Sigmoid colon (tissue), 7 donors: ENCODE results near the gene A3GALT2. TPM values are rescaled to one million over a fixed set of nuclear protein-coding genes. Genes with fewer than 3 reads are reported as not detected.

Experiments used
- DNase-seq: peaks from one replicate; pipeline ENCODE4 v3.0.0-alpha.2; 2019
- H3K27ac ChIP-seq, 4 donors: fragments of 200-600 bp; sonication (generic); one replicate each; pipeline ENCODE4 v1.5.1; 2016 to 2019; ENCODE audit warnings: mild to moderate bottlenecking in 1 of 4
- H3K27me3 ChIP-seq, 3 donors: fragments of 200-600 bp; sonication (generic); one replicate each; pipeline ENCODE4 v1.5.1; 2019; ENCODE audit warnings: mild to moderate bottlenecking in 1 of 3
- H3K36me3 ChIP-seq, 4 donors: fragments of 200-600 bp; sonication (generic); one replicate each; pipeline ENCODE4 v1.5.1; 2016 to 2019
- H3K4me1 ChIP-seq, 4 donors: fragments of 200-600 bp; sonication (generic); one replicate each; pipeline ENCODE4 v1.5.1; 2017 to 2019
- H3K4me3 ChIP-seq, 4 donors: fragments of 200-600 bp; sonication (generic); one replicate each; pipeline ENCODE4 v1.5.1; 2017 to 2019; ENCODE audit warnings: mild to moderate bottlenecking in 2 of 4, moderate library complexity in 1 of 4
- H3K9me3 ChIP-seq, 4 donors: fragments of 200-600 bp in 3 of 4; sonication (generic) in 3 of 4; one replicate each; pipeline versions ENCODE4 v1.5.1 to v1.6.1; 2013 to 2019
- EP300 ChIP-seq, 4 donors: sonication (generic); formaldehyde crosslinking; IDR thresholded peaks; one replicate each; pipeline ENCODE4 v1.6.1; 2017; ENCODE audit warnings: antibody characterized with exemption in 4 of 4
- POLR2A ChIP-seq, 2 donors: fragments of 450-650 bp; IDR thresholded peaks; one replicate each; pipeline ENCODE4 v1.6.1; 2016; ENCODE audit warnings: antibody characterized with exemption in 2 of 2, mild to moderate bottlenecking in 2 of 2, moderate library complexity in 2 of 2
- POLR2AphosphoS5 ChIP-seq, 4 donors: sonication (generic); formaldehyde crosslinking; IDR thresholded peaks; one replicate each; pipeline ENCODE4 v1.6.1; 2017; ENCODE audit warnings: antibody characterized with exemption in 4 of 4
- WGBS, 2 donors: extraction: QIAGEN DNeasy Blood & Tissue Kit; methylation state at CpG; one replicate each; pipeline ENCODE4 v1.1.7; 2013; 5-methylcytosine and 5-hydroxymethylcytosine counted together
- intact Hi-C: fragments of 100-400 bp; cut with DNase I; formaldehyde crosslinking; loops from one replicate; pipeline ENCODE4 v1.15.1; 2023
- polyA plus RNA-seq, 3 donors: library from polyadenylated mRNA; stranded (reverse); fragments of 200-250 nt; gene quantifications; one replicate each; pipeline ENCODE4 v1.2.3, GENCODE V29; 2013
- total RNA-seq, 4 donors: library from RNA; depleted of rRNA; stranded (reverse); fragments of >200 nt; gene quantifications; one replicate each; pipeline ENCODE4 v1.1.0, GENCODE V29; 2016
- TF ChIP-seq, protein P1 (sequence below), 4 experiments: fragments of 450-650 bp in 3 of 4; fragments of 200-600 bp in 1 of 4; IDR thresholded peaks; one replicate each; pipeline ENCODE4 v1.5.1; 2016 to 2019; ENCODE audit warnings: antibody characterized with exemption in 4 of 4, mild to moderate bottlenecking in 3 of 4, moderate library complexity in 2 of 4
- donor health status: healthy with polysubstance abuse.
- donor health status: Bipolar disorder and iron deficiency.
- donor health status: healthy.

Gene A3GALT2
- total and polyA plus RNA-seq, 7 donors, result not detected

DNA sequence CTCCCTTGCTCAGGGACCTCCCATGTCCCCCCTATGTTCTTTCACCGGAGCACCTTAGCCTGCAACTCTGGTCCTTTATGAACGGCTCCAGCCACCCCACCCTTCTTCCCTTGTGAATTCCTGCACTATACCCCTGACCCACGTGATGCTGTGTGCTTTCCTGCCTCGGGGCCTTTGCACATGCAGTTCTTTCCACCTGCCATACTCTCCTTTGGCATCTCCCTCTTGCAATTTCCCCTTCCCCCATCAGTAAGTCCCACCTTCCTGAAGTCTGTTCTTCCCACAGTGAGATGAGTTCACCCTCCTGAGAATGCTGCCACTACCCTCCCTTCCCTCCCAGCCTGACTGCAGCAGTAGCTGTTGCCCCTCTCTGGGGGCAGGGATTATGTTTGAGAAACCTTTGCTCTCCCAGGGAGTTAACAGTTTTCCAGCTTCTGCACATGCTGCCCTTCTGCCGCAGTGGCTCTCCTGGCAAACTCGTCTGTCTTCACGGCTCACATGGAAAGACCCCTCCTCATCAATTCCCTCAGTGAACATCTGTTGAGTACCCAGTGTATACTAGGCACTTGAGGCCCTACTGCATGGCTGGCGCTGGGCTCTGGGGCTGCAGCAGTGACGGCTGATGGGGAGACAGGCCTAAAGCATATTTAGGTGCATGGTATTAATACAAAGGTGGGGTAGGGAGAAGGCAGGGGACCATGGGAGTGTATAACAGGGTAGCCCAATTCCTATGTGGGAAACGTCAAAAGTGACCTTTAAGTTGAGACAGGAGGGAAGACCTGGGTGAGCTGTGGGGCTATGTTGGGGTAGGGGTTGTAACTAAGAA, 54.9 kb downstream of the A3GALT2 start:
- H3K36me3 ChIP-seq, result peaks cover 0 to 6% (median 4%) of the 10 kb centered on the region in 4 donors

DNA sequence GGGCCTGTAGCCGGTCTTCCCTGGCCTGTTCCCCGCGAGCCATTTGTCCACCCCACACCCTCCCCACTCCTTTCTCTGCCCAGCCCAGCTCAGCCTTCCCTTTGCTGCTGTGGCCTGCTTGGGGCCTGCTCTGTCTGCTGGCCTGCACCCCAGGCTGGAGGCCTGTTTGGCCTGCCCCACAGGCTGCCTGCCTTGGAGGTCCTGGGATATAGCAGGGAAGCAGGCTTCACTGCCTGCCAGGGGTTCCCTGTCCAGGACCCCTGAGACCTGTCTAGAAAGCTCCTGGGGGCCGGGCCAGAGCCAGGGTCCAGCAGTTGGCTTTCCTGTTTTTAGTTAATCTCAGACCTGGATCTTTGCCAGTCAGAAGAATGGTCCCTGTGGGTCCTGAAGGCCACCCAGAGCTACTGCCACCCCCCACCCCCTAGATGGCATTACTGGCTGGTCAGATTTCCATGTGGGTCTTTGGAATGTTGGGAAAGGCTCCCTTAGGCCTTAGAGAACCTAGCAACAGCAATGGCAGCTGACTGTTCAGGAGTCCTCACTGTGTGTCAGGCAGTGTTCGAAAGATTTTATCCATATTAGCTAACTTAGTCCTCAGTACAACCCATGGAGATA, 56.9 kb downstream of the A3GALT2 start:
- H3K4me3 ChIP-seq, result no peak overlapping the region
- H3K27ac ChIP-seq, result no peak overlapping the region
- 91 to 97% methylated on average over 5 of the region's 5 CpGs for WGBS, 2 donors
- intact Hi-C loops, result no loop called here
- H3K36me3 ChIP-seq, result peaks cover 0 to 4% (median 0%) of the 10 kb centered on the region in 4 donors
- DNase-seq, result no peak
- H3K27me3 ChIP-seq, result no peaks in the 10 kb centered on the region
- H3K4me1 ChIP-seq, result peaks cover 0 to 63% (median 45%) of the 10 kb centered on the region in 4 donors
- TF ChIP-seq, protein P1, sequence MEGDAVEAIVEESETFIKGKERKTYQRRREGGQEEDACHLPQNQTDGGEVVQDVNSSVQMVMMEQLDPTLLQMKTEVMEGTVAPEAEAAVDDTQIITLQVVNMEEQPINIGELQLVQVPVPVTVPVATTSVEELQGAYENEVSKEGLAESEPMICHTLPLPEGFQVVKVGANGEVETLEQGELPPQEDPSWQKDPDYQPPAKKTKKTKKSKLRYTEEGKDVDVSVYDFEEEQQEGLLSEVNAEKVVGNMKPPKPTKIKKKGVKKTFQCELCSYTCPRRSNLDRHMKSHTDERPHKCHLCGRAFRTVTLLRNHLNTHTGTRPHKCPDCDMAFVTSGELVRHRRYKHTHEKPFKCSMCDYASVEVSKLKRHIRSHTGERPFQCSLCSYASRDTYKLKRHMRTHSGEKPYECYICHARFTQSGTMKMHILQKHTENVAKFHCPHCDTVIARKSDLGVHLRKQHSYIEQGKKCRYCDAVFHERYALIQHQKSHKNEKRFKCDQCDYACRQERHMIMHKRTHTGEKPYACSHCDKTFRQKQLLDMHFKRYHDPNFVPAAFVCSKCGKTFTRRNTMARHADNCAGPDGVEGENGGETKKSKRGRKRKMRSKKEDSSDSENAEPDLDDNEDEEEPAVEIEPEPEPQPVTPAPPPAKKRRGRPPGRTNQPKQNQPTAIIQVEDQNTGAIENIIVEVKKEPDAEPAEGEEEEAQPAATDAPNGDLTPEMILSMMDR (IDR thresholded peaks at IDR 0.05), result no peak
- no peak for TF ChIP-seq POLR2AphosphoS5 (IDR thresholded peaks at IDR 0.05)
- no peak for TF ChIP-seq EP300 (IDR thresholded peaks at IDR 0.05)
- TF ChIP-seq POLR2A (IDR thresholded peaks at IDR 0.05), result no peak
- H3K9me3 ChIP-seq, result no peaks in the 10 kb centered on the region

More for the DNA sequence above, 54.9 kb downstream of the A3GALT2 start:
- no peaks in the 10 kb centered on the region for H3K9me3 ChIP-seq
- 89 to 92% methylated on average over 10 of the region's 10 CpGs for WGBS, 2 donors
- intact Hi-C loops, result no loop called here
- H3K4me1 ChIP-seq, result peaks cover 0 to 53% (median 40%) of the 10 kb centered on the region in 4 donors
- H3K27me3 ChIP-seq, result no peaks in the 10 kb centered on the region
- TF ChIP-seq EP300 (IDR thresholded peaks at IDR 0.05), result no peak
- TF ChIP-seq, protein P1 (IDR thresholded peaks at IDR 0.05), result no peak
- no peak for TF ChIP-seq POLR2A (IDR thresholded peaks at IDR 0.05)
- no peak for TF ChIP-seq POLR2AphosphoS5 (IDR thresholded peaks at IDR 0.05)
- H3K4me3 ChIP-seq, result no peak overlapping the region
- no peak overlapping the region for H3K27ac ChIP-seq
- no peak for DNase-seq

DNA sequence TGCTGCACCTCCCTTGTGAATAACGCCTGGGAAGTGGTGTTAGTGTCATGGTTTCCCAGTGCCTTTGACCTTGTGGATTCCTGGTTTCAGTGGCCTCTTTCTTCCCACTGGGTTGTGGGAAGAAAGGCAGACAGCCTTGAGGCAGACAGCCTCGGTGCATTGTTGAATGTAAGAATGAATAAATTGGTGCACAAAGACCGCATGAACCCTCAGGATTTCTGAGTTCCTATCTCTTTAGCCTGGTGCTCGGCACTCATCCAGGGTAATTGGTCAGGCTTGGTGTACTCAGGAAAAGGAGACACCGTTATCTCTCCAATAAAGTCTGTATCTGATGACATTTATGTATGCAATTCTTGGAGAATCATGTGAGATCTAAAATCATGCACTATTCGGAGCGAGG, 59.6 kb downstream of the A3GALT2 start:
- H3K27me3 ChIP-seq, result no peaks in the 10 kb centered on the region
- H3K36me3 ChIP-seq, result peaks cover 0 to 4% (median 0%) of the 10 kb centered on the region in 4 donors
- H3K9me3 ChIP-seq, result no peaks in the 10 kb centered on the region
- DNase-seq, result no peak
- no peak overlapping the region for H3K4me3 ChIP-seq
- intact Hi-C loops, result no loop called here
- no peak overlapping the region for H3K27ac ChIP-seq
- H3K4me1 ChIP-seq, result peaks cover 0 to 61% (median 54%) of the 10 kb centered on the region in 4 donors
- TF ChIP-seq POLR2AphosphoS5 (IDR thresholded peaks at IDR 0.05) (no peak), EP300 (IDR thresholded peaks at IDR 0.05) (no peak), POLR2A (IDR thresholded peaks at IDR 0.05) (no peak)
- TF ChIP-seq, protein P1 (IDR thresholded peaks at IDR 0.05), result no peak
- WGBS, 2 donors, result 86 to 87% methylated on average over 7 of the region's 7 CpGs

DNA sequence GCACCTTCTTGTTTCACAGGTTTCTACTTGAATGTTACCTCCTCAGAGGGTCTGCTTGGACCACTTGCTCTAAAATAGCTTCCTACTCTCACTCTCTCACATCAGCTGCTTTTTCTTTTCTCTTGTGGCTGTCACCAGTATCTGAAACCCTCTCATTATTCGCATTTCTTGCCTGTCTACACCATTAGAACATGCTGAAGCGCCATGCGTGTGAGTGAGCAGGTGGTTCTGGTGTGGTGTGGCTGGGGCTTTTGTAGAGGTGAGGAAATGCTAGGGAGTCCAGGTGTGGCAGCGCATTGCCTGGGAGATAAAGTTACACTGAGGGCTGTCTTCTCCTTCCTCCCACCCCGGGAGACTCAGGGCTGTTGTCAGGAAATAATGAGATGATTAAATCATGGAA, 60.5 kb downstream of the A3GALT2 start:
- intact Hi-C loops, result no loop called here
- DNase-seq, result no peak
- TF ChIP-seq POLR2A (IDR thresholded peaks at IDR 0.05) (no peak), EP300 (IDR thresholded peaks at IDR 0.05) (no peak)
- Histone ChIP-seq H3K36me3 (peaks cover 0 to 4% (median 0%) of the 10 kb centered on the region in 4 donors), H3K9me3 (no peaks in the 10 kb centered on the region), H3K4me3 (no peak overlapping the region), H3K27me3 (no peaks in the 10 kb centered on the region), H3K4me1 (peaks cover 0 to 60% (median 56%) of the 10 kb centered on the region in 4 donors), H3K27ac (no peak overlapping the region)
- 81 to 83% methylated on average over 5 of the region's 5 CpGs for WGBS, 2 donors

DNA sequence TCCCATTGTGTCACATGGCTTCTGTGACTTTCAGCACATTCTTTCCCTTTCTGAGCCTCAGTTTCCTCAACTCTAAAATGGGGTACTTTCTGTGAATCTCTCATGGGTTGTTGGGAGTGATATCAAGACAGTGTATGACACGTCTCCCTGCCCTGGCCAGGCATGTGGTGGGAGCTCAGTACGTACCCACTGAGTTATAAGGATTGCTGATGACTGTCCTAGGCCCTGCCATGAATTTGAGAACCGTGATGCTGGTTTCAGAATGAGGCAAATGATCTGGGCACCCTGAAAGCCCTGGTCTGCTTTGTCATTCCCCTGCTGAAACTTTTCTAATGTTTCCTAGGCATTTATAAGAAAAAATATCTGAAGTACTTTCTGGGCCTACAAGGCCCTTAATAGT, 61.0 kb downstream of the A3GALT2 start:
- Histone ChIP-seq H3K27ac (no peak overlapping the region), H3K4me1 (peaks cover 0 to 65% (median 59%) of the 10 kb centered on the region in 4 donors), H3K36me3 (peaks cover 0 to 4% (median 0%) of the 10 kb centered on the region in 4 donors), H3K4me3 (no peak overlapping the region), H3K27me3 (no peaks in the 10 kb centered on the region), H3K9me3 (no peaks in the 10 kb centered on the region)
- WGBS, 2 donors, result 91 to 93% methylated on average over 3 of the region's 3 CpGs
- no peak for DNase-seq
- TF ChIP-seq POLR2A (IDR thresholded peaks at IDR 0.05) (no peak), POLR2AphosphoS5 (IDR thresholded peaks at IDR 0.05) (no peak), EP300 (IDR thresholded peaks at IDR 0.05) (no peak)
- TF ChIP-seq, protein P1 (IDR thresholded peaks at IDR 0.05), result no peak
- intact Hi-C loops, result no loop called here
